ENCODE data around the gene ZNF619.

ZNF619 gene

GRCh38 chr3:40534283-40534682 lies 57.4 kb downstream of the ZNF619 start:
- TF ChIP-seq REST (IDR thresholded peaks at IDR 0.05; ENCODE audit: insufficient replicate concordance, low read depth) (no peak), SPI1 (IDR thresholded peaks at IDR 0.05; ENCODE audit: borderline replicate concordance, low read depth) (no peak), GABPA (IDR thresholded peaks at IDR 0.05; ENCODE audit: low read depth) (no peak), POLR2AphosphoS5 (IDR thresholded peaks at IDR 0.05; ENCODE audit: low read depth) (no peak)
- TF ChIP-seq, protein P1, sequence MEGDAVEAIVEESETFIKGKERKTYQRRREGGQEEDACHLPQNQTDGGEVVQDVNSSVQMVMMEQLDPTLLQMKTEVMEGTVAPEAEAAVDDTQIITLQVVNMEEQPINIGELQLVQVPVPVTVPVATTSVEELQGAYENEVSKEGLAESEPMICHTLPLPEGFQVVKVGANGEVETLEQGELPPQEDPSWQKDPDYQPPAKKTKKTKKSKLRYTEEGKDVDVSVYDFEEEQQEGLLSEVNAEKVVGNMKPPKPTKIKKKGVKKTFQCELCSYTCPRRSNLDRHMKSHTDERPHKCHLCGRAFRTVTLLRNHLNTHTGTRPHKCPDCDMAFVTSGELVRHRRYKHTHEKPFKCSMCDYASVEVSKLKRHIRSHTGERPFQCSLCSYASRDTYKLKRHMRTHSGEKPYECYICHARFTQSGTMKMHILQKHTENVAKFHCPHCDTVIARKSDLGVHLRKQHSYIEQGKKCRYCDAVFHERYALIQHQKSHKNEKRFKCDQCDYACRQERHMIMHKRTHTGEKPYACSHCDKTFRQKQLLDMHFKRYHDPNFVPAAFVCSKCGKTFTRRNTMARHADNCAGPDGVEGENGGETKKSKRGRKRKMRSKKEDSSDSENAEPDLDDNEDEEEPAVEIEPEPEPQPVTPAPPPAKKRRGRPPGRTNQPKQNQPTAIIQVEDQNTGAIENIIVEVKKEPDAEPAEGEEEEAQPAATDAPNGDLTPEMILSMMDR (IDR thresholded peaks at IDR 0.05; ENCODE audit: insufficient read depth, low read length): no peak
- Histone ChIP-seq H3K27ac (replicated peaks) (no peak overlapping the region), H3K4me3 (replicated peaks; ENCODE audit: insufficient read depth, low read length) (no peak overlapping the region), H3K27me3 (ENCODE audit: insufficient read depth, poor library complexity, severe bottlenecking) (no peaks in the 10 kb centered on the region)
- DNase-seq (ENCODE audit: low read depth in 1 of 2, low spot score in 1 of 2): no peak

Measured in HL-60 (cell line).